Right lobe of liver (tissue), 4 donors: Measurements from ENCODE around the gene CDKL1.

Source experiments
- CTCF ChIP-seq, 4 donors: fragments of 200-600 bp in 3 of 4; fragments of 450-650 bp in 1 of 4; IDR thresholded peaks; one replicate each; pipeline versions ENCODE4 v1.5.1 to v1.8.0; 2016 to 2022; ENCODE audit warnings: antibody characterized with exemption in 4 of 4, mild to moderate bottlenecking in 2 of 4
- POLR2A ChIP-seq: fragments of 450-650 bp; IDR thresholded peaks from one replicate; pipeline ENCODE4 v1.6.1; 2017; ENCODE audit warnings: antibody characterized with exemption, mild to moderate bottlenecking
- donor health status: DM: no; HTN: no; CAD: no.
- donor health status: DM: no; HTN: no; CAD: no.
- donor health status: DM: no; HTN: yes; CAD: no.

DNA sequence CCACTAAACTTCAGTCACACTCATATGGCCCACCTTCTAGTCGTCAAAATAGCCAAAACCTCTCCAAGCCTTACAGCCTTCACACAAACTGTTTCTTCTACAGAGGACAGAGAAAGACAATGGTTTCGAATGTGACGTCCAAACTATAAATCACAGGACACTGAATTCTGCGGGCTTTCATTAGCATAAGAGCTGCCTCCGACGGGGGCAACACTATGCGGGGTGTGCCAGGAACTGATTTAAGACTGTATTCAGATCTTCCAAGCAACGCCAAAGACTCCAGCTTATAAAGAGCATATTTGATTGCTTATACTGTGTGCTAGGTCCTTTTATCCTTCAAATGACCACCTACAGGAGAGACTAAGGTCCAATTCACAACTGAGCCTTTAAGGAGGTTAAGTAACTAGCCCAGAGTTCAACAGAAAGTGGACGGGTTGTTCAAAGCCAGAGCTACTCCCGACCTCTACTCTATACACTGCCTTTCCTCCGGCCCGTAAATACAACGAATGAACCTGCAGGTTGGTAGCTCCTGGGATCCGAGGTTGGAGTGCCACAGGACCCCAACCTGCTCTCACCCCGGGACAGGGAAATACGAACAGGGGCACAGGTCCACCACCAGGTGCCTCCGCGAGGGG lies 85.2 kb downstream of the CDKL1 start:
- peak; percentile 46 to 69 (median 47) for TF ChIP-seq CTCF (IDR thresholded peaks at IDR 0.05)
- no peak for TF ChIP-seq POLR2A
